Keratinocyte (primary cell): ENCODE results near the gene PDE3A. TPM values are rescaled to one million over a fixed set of nuclear protein-coding genes. Genes with fewer than 3 reads are reported as not detected.

Experiments used
- DNase-seq: peaks from one replicate; pipeline ENCODE4 v3.0.0-alpha.2; 2011; ENCODE audit warnings: low read depth, missing footprints, low spot score
- FAIRE-seq: peaks from 2 replicates; lab custom pipeline; 2011; peaks lifted over from hg19 to GRCh38; lab: Jason Lieb, UNC
- H2AFZ ChIP-seq: 2 replicates; pipeline ENCODE4 v1.6.0; 2012; ENCODE audit warnings: low read length, control low read depth, inconsistent platforms; ENCODE audit not compliant: control insufficient read depth
- H3K27ac ChIP-seq: 2 replicates; pipeline ENCODE4 v1.5.1; 2011; ENCODE audit warnings: low read length; ENCODE audit not compliant: control insufficient read depth, insufficient read depth
- H3K27me3 ChIP-seq: 3 replicates; pipeline ENCODE4 v1.6.0; 2011; ENCODE audit warnings: low read length; ENCODE audit not compliant: control insufficient read depth, insufficient read depth; ENCODE audit errors: extremely low read depth
- H3K36me3 ChIP-seq, 2 experiments: 2 replicates in 1 of 2; 3 replicates in 1 of 2; pipeline ENCODE4 v1.5.1; 2011; ENCODE audit warnings: low read length in 2 of 2, mild to moderate bottlenecking in 1 of 2; ENCODE audit not compliant: control insufficient read depth in 2 of 2, insufficient read depth in 2 of 2; ENCODE audit errors: extremely low read depth in 1 of 2
- H3K4me1 ChIP-seq: 3 replicates; pipeline ENCODE4 v1.5.1; 2011; ENCODE audit warnings: low read length; ENCODE audit not compliant: control insufficient read depth, insufficient read depth; ENCODE audit errors: extremely low read depth
- H3K4me2 ChIP-seq: 3 replicates; pipeline ENCODE4 v1.6.0; 2011; ENCODE audit warnings: low read depth, low read length; ENCODE audit not compliant: control insufficient read depth, insufficient read depth; ENCODE audit errors: extremely low read depth
- H3K4me3 ChIP-seq, 3 experiments: fragments of 200-600 bp in 1 of 3; sonication (generic) in 1 of 3; 2 replicates in 2 of 3; 3 replicates in 1 of 3; pipeline ENCODE4 v1.5.1; 2011 to 2016; ENCODE audit warnings: low read length in 3 of 3, mild to moderate bottlenecking in 3 of 3, control low read depth in 2 of 3, inconsistent platforms in 1 of 3, low read depth in 1 of 3, mixed read lengths in 1 of 3, mixed run types in 1 of 3, moderate library complexity in 1 of 3; ENCODE audit not compliant: control insufficient read depth in 2 of 3, insufficient read depth in 2 of 3; ENCODE audit errors: extremely low read depth in 1 of 3
- H3K79me2 ChIP-seq: 2 replicates; pipeline ENCODE4 v1.6.0; 2012; ENCODE audit warnings: low read length; ENCODE audit not compliant: control insufficient read depth, insufficient read depth
- H3K9ac ChIP-seq: 3 replicates; pipeline ENCODE4 v1.6.0; 2011; ENCODE audit warnings: low read length; ENCODE audit not compliant: control insufficient read depth, insufficient read depth; ENCODE audit errors: extremely low read depth
- H3K9me1 ChIP-seq: 3 replicates; pipeline ENCODE4 v1.6.0; 2011; ENCODE audit warnings: low read length; ENCODE audit not compliant: control insufficient read depth, insufficient read depth; ENCODE audit errors: extremely low read depth
- H3K9me3 ChIP-seq: 2 replicates; pipeline ENCODE4 v1.5.1; 2012; ENCODE audit warnings: low read depth, low read length; ENCODE audit not compliant: control insufficient read depth
- H4K20me1 ChIP-seq: 3 replicates; pipeline ENCODE4 v1.6.0; 2011; ENCODE audit warnings: low read length; ENCODE audit not compliant: control insufficient read depth, insufficient read depth; ENCODE audit errors: extremely low read depth
- CTCF ChIP-seq, 3 experiments: IDR thresholded peaks in 1 of 3; conservative IDR thresholded peaks in 1 of 3; optimal IDR thresholded peaks in 1 of 3; 2 replicates in 2 of 3; 3 replicates in 1 of 3; pipeline versions ENCODE3 to v1.5.1; 2011; ENCODE audit warnings: low read length in 3 of 3, mild to moderate bottlenecking in 3 of 3, moderate library complexity in 2 of 3, control low read depth in 1 of 3, inconsistent platforms in 1 of 3; ENCODE audit not compliant: insufficient read depth in 2 of 3; ENCODE audit errors: extremely low read depth in 1 of 3
- EZH2 ChIP-seq: IDR thresholded peaks from one replicate; pipeline ENCODE4 v1.6.1; 2012; ENCODE audit warnings: inconsistent platforms, mild to moderate bottlenecking, low read length, moderate library complexity
- dilution Hi-C: fragments of 300-500 bp; cut with MboI; formaldehyde crosslinking; loops from one replicate; pipeline ENCODE4 v1.7.0; 2020; ENCODE audit warnings: low sequenced_read_pairs; ENCODE audit not compliant: extremely low pct_ligation_motif_present
- polyA plus RNA-seq, 5 experiments: library from polyadenylated mRNA; depleted of rRNA in 3 of 5; stranded (reverse) in 3 of 5; stranded (forward) in 1 of 5; unstranded in 1 of 5; fragments of >200 nt; gene quantifications; 1 replicate in 1 of 5; 2 replicates in 3 of 5; 3 replicates in 1 of 5; pipeline versions ENCODE4 v1.2.1 to v1.2.3, GENCODE V29; 2011 to 2012; ENCODE audit warnings: missing spikeins in 2 of 5, low read depth in 1 of 5, low replicate concordance in 1 of 5

Gene PDE3A
- polyA plus RNA-seq, 1 donor (not counting 4 experiments of a cell fraction or from before 2014, with no cell fraction given), result 0.01 TPM

GRCh38 chr12:20450591-20451180, 82.3 kb downstream of the PDE3A start:
- FAIRE-seq, result no peak
- H3K9ac ChIP-seq, result no peak overlapping the region
- H3K4me2 ChIP-seq, result no peak overlapping the region
- no peaks in the 10 kb centered on the region for H3K79me2 ChIP-seq
- no peak overlapping the region for H2AFZ ChIP-seq
- H3K4me1 ChIP-seq, result no peaks in the 10 kb centered on the region
- TF ChIP-seq EZH2 (no peak), CTCF (optimal IDR thresholded peaks at IDR 0.05 in 1 of 3, IDR thresholded peaks at IDR 0.05 in 1 of 3, conservative IDR thresholded peaks at IDR 0.05 in 1 of 3; ENCODE audit: extremely low read depth in 1 of 3, insufficient read depth in 2 of 3, low read length in 3 of 3) (no peak)
- H3K4me3 ChIP-seq, result no peak overlapping the region
- H3K27me3 ChIP-seq, result no peaks in the 10 kb centered on the region
- DNase-seq, result no peak
- no peaks in the 10 kb centered on the region for H3K36me3 ChIP-seq
- H4K20me1 ChIP-seq, result no peaks in the 10 kb centered on the region
- no peaks in the 10 kb centered on the region for H3K9me1 ChIP-seq
- dilution Hi-C loops, result no loop called here
- no peaks in the 10 kb centered on the region for H3K9me3 ChIP-seq
- no peak overlapping the region for H3K27ac ChIP-seq

- Histone ChIP-seq H3K9me3 (no peaks in the 10 kb centered on the region), H3K36me3 (no peaks in the 10 kb centered on the region), H3K27ac (no peak overlapping the region), H3K4me1 (no peaks in the 10 kb centered on the region), H3K79me2 (no peaks in the 10 kb centered on the region), H3K9me1 (no peaks in the 10 kb centered on the region), H3K4me3 (no peak overlapping the region), H3K4me2 (no peak overlapping the region), H4K20me1 (no peaks in the 10 kb centered on the region), H3K27me3 (no peaks in the 10 kb centered on the region), H3K9ac (no peak overlapping the region), H2AFZ (no peak overlapping the region)
- DNase-seq (no peak), FAIRE-seq (no peak)
- dilution Hi-C loops, result no loop called here
- TF ChIP-seq CTCF (optimal IDR thresholded peaks at IDR 0.05 in 1 of 3, IDR thresholded peaks at IDR 0.05 in 1 of 3, conservative IDR thresholded peaks at IDR 0.05 in 1 of 3; ENCODE audit: extremely low read depth in 1 of 3, insufficient read depth in 2 of 3, low read length in 3 of 3) (no peak), EZH2 (no peak)
Observed at GRCh38 chr12:20451761-20452160, 83.4 kb downstream of the PDE3A start.
